ENCODE measurements around the gene SLC38A3. TPM values are rescaled to one million over a fixed set of nuclear protein-coding genes. Genes with fewer than 3 reads are reported as not detected.
A peak's percentile ranks its signal among the peaks of the same experiment; 100 is the strongest.

SLC38A3 gene
- total RNA-seq, 4 donors from 2014 or later, result 1.3 TPM; not detected in 3

- no peak overlapping the region for H3K27ac ChIP-seq
- H3K9me3 ChIP-seq, result no peaks in the 10 kb centered on the region
- DNase-seq, result no peak
- H3K36me3 ChIP-seq, result no peaks in the 10 kb centered on the region
- no peak overlapping the region for H3K4me3 ChIP-seq
- TF ChIP-seq CTCF (IDR thresholded peaks at IDR 0.05) (no peak), POLR2A (IDR thresholded peaks at IDR 0.05) (no peak)
- H3K4me1 ChIP-seq, result peaks cover 0 to 27% (median 9%) of the 10 kb centered on the region in 4 donors
- peaks cover 0 to 16% of the 10 kb centered on the region in 2 donors for H3K27me3 ChIP-seq
Measured at GRCh38 chr3:50193286-50193685, 11.8 kb upstream of the SLC38A3 start.

GRCh38 chr3:50193746-50194127 lies 11.3 kb upstream of the SLC38A3 start:
- TF ChIP-seq CTCF (IDR thresholded peaks at IDR 0.05) (no peak), POLR2A (IDR thresholded peaks at IDR 0.05) (no peak)
- no peak for DNase-seq
- Histone ChIP-seq H3K9me3 (no peaks in the 10 kb centered on the region), H3K27me3 (peaks cover 0 to 16% of the 10 kb centered on the region in 2 donors), H3K4me3 (no peak overlapping the region), H3K27ac (no peak overlapping the region), H3K4me1 (peaks cover 0 to 27% (median 9%) of the 10 kb centered on the region in 4 donors), H3K36me3 (no peaks in the 10 kb centered on the region)

- TF ChIP-seq CTCF (IDR thresholded peaks at IDR 0.05) (peak; percentile 63 to 85 (median 80)), POLR2A (IDR thresholded peaks at IDR 0.05) (no peak)
- Histone ChIP-seq H3K27me3 (peaks cover 0 to 16% of the 10 kb centered on the region in 2 donors), H3K27ac (no peak overlapping the region), H3K9me3 (no peaks in the 10 kb centered on the region), H3K36me3 (no peaks in the 10 kb centered on the region), H3K4me1 (peaks cover 0 to 27% (median 9%) of the 10 kb centered on the region in 4 donors), H3K4me3 (peak overlapping the region in 2 of 4 donors; percentile 4 to 12)
- peak; percentile 75 to 86 (median 75) for DNase-seq
Measured at GRCh38 chr3:50194128-50194902, 10.8 kb upstream of the SLC38A3 start.

GRCh38 chr3:50194903-50195500 lies 10.1 kb upstream of the SLC38A3 start:
- TF ChIP-seq CTCF (IDR thresholded peaks at IDR 0.05) (no peak), POLR2A (IDR thresholded peaks at IDR 0.05) (no peak)
- DNase-seq, result peak in 1 of 3 donors; percentile 27
- Histone ChIP-seq H3K27me3 (peaks cover 0 to 16% of the 10 kb centered on the region in 2 donors), H3K27ac (no peak overlapping the region), H3K36me3 (no peaks in the 10 kb centered on the region), H3K9me3 (no peaks in the 10 kb centered on the region), H3K4me3 (peak overlapping the region in 1 of 4 donors; percentile 4), H3K4me1 (peaks cover 0 to 27% (median 9%) of the 10 kb centered on the region in 4 donors)

GRCh38 chr3:50195501-50196252 lies 9.4 kb upstream of the SLC38A3 start:
- Histone ChIP-seq H3K9me3 (no peaks in the 10 kb centered on the region), H3K27me3 (peaks cover 0 to 16% of the 10 kb centered on the region in 2 donors), H3K36me3 (no peaks in the 10 kb centered on the region), H3K27ac (no peak overlapping the region), H3K4me1 (peaks cover 0 to 27% (median 9%) of the 10 kb centered on the region in 4 donors), H3K4me3 (no peak overlapping the region)
- no peak for DNase-seq
- no peak for TF ChIP-seq CTCF (IDR thresholded peaks at IDR 0.05)
- no peak for TF ChIP-seq POLR2A (IDR thresholded peaks at IDR 0.05)

Measured in Peyer's patch (tissue), 4 donors.